H9 (cell line): ENCODE measurements around the gene COMT. TPM values are rescaled to one million over a fixed set of nuclear protein-coding genes. Genes with fewer than 3 reads are reported as not detected.

Experiments used
- DNase-seq: peaks from one replicate; pipeline ENCODE4 v3.0.0-alpha.2; 2017
- H2AFZ ChIP-seq: one replicate; pipeline ENCODE4 v1.6.1; 2013; ENCODE audit warnings: mild to moderate bottlenecking, low read length, control low read depth, moderate library complexity
- H2AK5ac ChIP-seq: 2 replicates; pipeline ENCODE4 v1.6.1; 2013; ENCODE audit warnings: low read length, control low read depth, mixed read lengths; ENCODE audit not compliant: insufficient read length
- H2BK120ac ChIP-seq: one replicate; pipeline ENCODE4 v1.6.1; 2013; ENCODE audit warnings: low read depth, mild to moderate bottlenecking, low read length, control low read depth, inconsistent platforms; ENCODE audit not compliant: poor library complexity, severe bottlenecking
- H2BK12ac ChIP-seq: 2 replicates; pipeline ENCODE4 v1.6.1; 2013; ENCODE audit warnings: low read length, control low read depth, mixed read lengths, low read depth; ENCODE audit not compliant: insufficient read length
- H2BK15ac ChIP-seq: 2 replicates; pipeline ENCODE4 v1.6.1; 2013; ENCODE audit warnings: low read depth, low read length, control low read depth
- H2BK20ac ChIP-seq: one replicate; pipeline ENCODE4 v1.6.1; 2013; ENCODE audit warnings: low read depth, mild to moderate bottlenecking, low read length, control low read depth, inconsistent platforms; ENCODE audit not compliant: poor library complexity, severe bottlenecking
- H2BK5ac ChIP-seq: 2 replicates; pipeline ENCODE4 v1.6.1; 2013; ENCODE audit warnings: low read length, control low read depth, mixed read lengths; ENCODE audit not compliant: insufficient read length
- H3K14ac ChIP-seq: 2 replicates; pipeline ENCODE4 v1.6.1; 2013; ENCODE audit warnings: low read length, control low read depth; ENCODE audit not compliant: insufficient read depth
- H3K18ac ChIP-seq: 2 replicates; pipeline ENCODE4 v1.6.1; 2013; ENCODE audit warnings: low read depth, mild to moderate bottlenecking, mixed read lengths, low read length, control low read depth; ENCODE audit not compliant: insufficient read length
- H3K23ac ChIP-seq: 2 replicates; pipeline ENCODE4 v1.6.1; 2013; ENCODE audit warnings: low read length, control low read depth, mixed read lengths, low read depth; ENCODE audit not compliant: insufficient read length
- H3K23me2 ChIP-seq: 2 replicates; pipeline ENCODE4 v1.6.1; 2013; ENCODE audit warnings: low read depth, mild to moderate bottlenecking, mixed read lengths, low read length, control low read depth; ENCODE audit not compliant: insufficient read length, poor library complexity, severe bottlenecking
- H3K27ac ChIP-seq: 2 replicates; pipeline ENCODE4 v1.5.1; 2013; ENCODE audit warnings: low read length, control low read depth, mixed read lengths, low read depth; ENCODE audit not compliant: insufficient read length
- H3K27me3 ChIP-seq: 2 replicates; pipeline ENCODE4 v1.6.1; 2013; ENCODE audit warnings: low read length, control low read depth, inconsistent platforms; ENCODE audit not compliant: insufficient read depth
- H3K4ac ChIP-seq: 2 replicates; pipeline ENCODE4 v1.6.1; 2013; ENCODE audit warnings: low read depth, mild to moderate bottlenecking, control low read depth, inconsistent platforms, low read length, moderate library complexity
- H3K4me1 ChIP-seq: 2 replicates; pipeline ENCODE4 v1.6.1; 2013; ENCODE audit warnings: low read length, control low read depth, inconsistent platforms; ENCODE audit not compliant: insufficient read depth
- H3K4me2 ChIP-seq: 2 replicates; pipeline ENCODE4 v1.6.1; 2013; ENCODE audit warnings: low read length, control low read depth, mixed read lengths; ENCODE audit not compliant: insufficient read length, insufficient read depth
- H3K56ac ChIP-seq: 2 replicates; pipeline ENCODE4 v1.6.1; 2013; ENCODE audit warnings: low read depth, mild to moderate bottlenecking, mixed read lengths, low read length, control low read depth; ENCODE audit not compliant: insufficient read length
- H3K79me1 ChIP-seq: 2 replicates; pipeline ENCODE4 v1.6.1; 2013; ENCODE audit warnings: low read depth, mild to moderate bottlenecking, moderate library complexity, low read length, control low read depth, inconsistent platforms; ENCODE audit not compliant: insufficient read depth, poor library complexity, severe bottlenecking
- H3K79me2 ChIP-seq: 2 replicates; pipeline ENCODE4 v1.6.1; 2013; ENCODE audit warnings: low read length, control low read depth, inconsistent platforms; ENCODE audit not compliant: insufficient read depth
- H3K9ac ChIP-seq: 2 replicates; pipeline ENCODE4 v1.6.1; 2013; ENCODE audit warnings: low read length, control low read depth, mixed read lengths; ENCODE audit not compliant: insufficient read length; ENCODE audit errors: extremely low read depth
- H3K9me3 ChIP-seq: one replicate; pipeline ENCODE4 v1.6.1; 2013; ENCODE audit warnings: low read depth, low read length, inconsistent platforms; ENCODE audit not compliant: control insufficient read depth
- H3T11ph ChIP-seq: one replicate; pipeline ENCODE4 v1.6.1; 2013; ENCODE audit warnings: mild to moderate bottlenecking, low read length, control low read depth, inconsistent platforms
- H4K20me1 ChIP-seq: one replicate; pipeline ENCODE4 v1.6.1; 2013; ENCODE audit not compliant: control insufficient read depth, insufficient read length, insufficient read depth
- H4K5ac ChIP-seq: 2 replicates; pipeline ENCODE4 v1.6.1; 2013; ENCODE audit warnings: low read depth, mild to moderate bottlenecking, mixed read lengths, low read length, control low read depth; ENCODE audit not compliant: insufficient read length
- H4K8ac ChIP-seq: replicated peaks from 2 replicates; pipeline ENCODE4 v1.6.1; 2013; ENCODE audit warnings: low read length, control low read depth, mixed read lengths, low read depth; ENCODE audit not compliant: insufficient read length
- H4K91ac ChIP-seq: 2 replicates; pipeline ENCODE4 v1.6.1; 2013; ENCODE audit warnings: low read depth, mild to moderate bottlenecking, moderate library complexity, mixed read lengths, low read length, control low read depth; ENCODE audit not compliant: insufficient read length
- H3K27ac Mint-ChIP-seq, 3 experiments: 2 replicates in 2 of 3; 3 replicates in 1 of 3; pipeline ENCODE4 v1.8.0; 2020 to 2021; ENCODE audit warnings: mixed read lengths in 3 of 3, mild to moderate bottlenecking in 1 of 3, moderate library complexity in 1 of 3
- H3K27me3 Mint-ChIP-seq: 2 replicates; pipeline ENCODE4 v1.8.0; 2021; ENCODE audit warnings: low read depth, mild to moderate bottlenecking, moderate library complexity, mixed read lengths
- H3K36me3 Mint-ChIP-seq, 3 experiments: 2 replicates in 2 of 3; 3 replicates in 1 of 3; pipeline ENCODE4 v1.8.0; 2020 to 2021; ENCODE audit warnings: low read depth in 3 of 3, mixed read lengths in 3 of 3; ENCODE audit not compliant: insufficient read depth in 1 of 3
- H3K4me1 Mint-ChIP-seq, 2 experiments: 2 replicates each; pipeline ENCODE4 v1.8.0; 2020; ENCODE audit warnings: mixed read lengths in 2 of 2
- H3K4me3 Mint-ChIP-seq, 2 experiments: 2 replicates in 1 of 2; 3 replicates in 1 of 2; pipeline ENCODE4 v1.8.0; 2020 to 2021; ENCODE audit warnings: mild to moderate bottlenecking in 2 of 2, mixed read lengths in 2 of 2, moderate library complexity in 1 of 2
- H3K9me3 Mint-ChIP-seq, 2 experiments: 2 replicates in 1 of 2; 3 replicates in 1 of 2; pipeline ENCODE4 v1.8.0; 2020; ENCODE audit warnings: mild to moderate bottlenecking in 2 of 2, mixed read lengths in 2 of 2, moderate library complexity in 1 of 2
- WGBS: extraction: QIAGEN DNeasy Blood & Tissue Kit; methylation state at CpG from one replicate; pipeline ENCODE4 v1.1.7; 2013; ENCODE audit warnings: missing lambda C conversion rate, low lambda C conversion rate, mixed read lengths; ENCODE audit not compliant: insufficient read length; ENCODE audit errors: extremely low coverage; 5-methylcytosine and 5-hydroxymethylcytosine counted together
- total RNA-seq: library from RNA; stranded (reverse); gene quantifications from 2 replicates; pipeline ENCODE4 v1.2.1, GENCODE V29; 2021
- TF ChIP-seq, protein P1 (sequence below): fragments of 200-600 bp; sonication (generic); conservative IDR thresholded peaks from 3 replicates; pipeline ENCODE4 v1.8.0; 2021; ENCODE audit warnings: antibody characterized with exemption, mild to moderate bottlenecking

COMT gene
- total RNA-seq, 1 experiment from 2014 or later: 42.2 TPM

DNA sequence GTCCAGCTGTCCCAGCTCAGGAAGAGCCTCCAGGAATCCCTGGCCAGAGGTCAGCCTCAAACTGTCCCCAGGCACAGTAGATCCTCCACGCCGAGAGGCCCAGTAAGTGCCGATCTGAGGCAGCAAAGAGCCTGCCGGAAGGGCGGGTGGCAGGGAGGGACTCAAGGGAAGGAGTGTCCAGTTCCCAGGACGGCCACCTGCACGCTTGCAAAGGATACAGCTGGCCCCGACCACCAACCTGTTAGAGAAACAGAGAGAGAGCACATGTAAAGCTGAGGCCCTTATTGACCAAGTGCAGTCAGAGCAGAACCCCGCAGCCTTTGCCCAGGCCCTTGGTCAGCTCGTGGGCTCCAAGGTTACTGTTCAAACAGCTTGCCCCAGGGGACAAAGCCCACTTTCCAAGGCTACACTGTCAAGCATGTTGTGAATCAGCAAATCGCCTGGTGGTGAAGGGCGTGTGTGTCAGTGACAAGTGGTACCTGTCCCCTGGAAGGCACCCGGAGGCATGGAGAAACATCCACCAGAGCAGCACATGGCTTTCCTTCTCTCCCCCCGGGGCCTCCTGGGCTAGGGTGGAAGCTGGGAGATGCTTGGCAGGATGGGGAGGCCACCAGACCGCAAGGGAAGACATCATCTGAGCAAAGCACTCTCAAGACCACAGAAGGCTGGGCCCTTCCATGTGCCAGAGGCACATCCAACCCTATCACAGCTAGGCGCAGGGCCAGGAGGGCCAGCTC is 42.6 kb upstream of the COMT start:
- no peaks in the 10 kb centered on the region for H3K79me2 ChIP-seq
- H3K4ac ChIP-seq: no peak overlapping the region
- H3K4me2 ChIP-seq: no peak overlapping the region
- TF ChIP-seq, protein P1, sequence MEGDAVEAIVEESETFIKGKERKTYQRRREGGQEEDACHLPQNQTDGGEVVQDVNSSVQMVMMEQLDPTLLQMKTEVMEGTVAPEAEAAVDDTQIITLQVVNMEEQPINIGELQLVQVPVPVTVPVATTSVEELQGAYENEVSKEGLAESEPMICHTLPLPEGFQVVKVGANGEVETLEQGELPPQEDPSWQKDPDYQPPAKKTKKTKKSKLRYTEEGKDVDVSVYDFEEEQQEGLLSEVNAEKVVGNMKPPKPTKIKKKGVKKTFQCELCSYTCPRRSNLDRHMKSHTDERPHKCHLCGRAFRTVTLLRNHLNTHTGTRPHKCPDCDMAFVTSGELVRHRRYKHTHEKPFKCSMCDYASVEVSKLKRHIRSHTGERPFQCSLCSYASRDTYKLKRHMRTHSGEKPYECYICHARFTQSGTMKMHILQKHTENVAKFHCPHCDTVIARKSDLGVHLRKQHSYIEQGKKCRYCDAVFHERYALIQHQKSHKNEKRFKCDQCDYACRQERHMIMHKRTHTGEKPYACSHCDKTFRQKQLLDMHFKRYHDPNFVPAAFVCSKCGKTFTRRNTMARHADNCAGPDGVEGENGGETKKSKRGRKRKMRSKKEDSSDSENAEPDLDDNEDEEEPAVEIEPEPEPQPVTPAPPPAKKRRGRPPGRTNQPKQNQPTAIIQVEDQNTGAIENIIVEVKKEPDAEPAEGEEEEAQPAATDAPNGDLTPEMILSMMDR: no peak
- no peak overlapping the region; the same call in 1 of the 2 replicates for H3K14ac ChIP-seq
- no peak overlapping the region for H2BK5ac ChIP-seq
- no peaks in the 10 kb centered on the region; the same call in 1 of the 2 replicates for H3K27me3 Mint-ChIP-seq
- H2BK12ac ChIP-seq: no peak overlapping the region
- H4K20me1 ChIP-seq: no peaks in the 10 kb centered on the region
- H2AFZ ChIP-seq: no peak overlapping the region
- H3K23me2 ChIP-seq: no peaks in the 10 kb centered on the region
- H3K18ac ChIP-seq: no peak overlapping the region
- H2AK5ac ChIP-seq: no peak overlapping the region
- peaks cover 2 to 6% (median 3%) of the 10 kb centered on the region in 3 experiments; a peak in 3 of 7 replicates for H3K36me3 Mint-ChIP-seq
- H3K23ac ChIP-seq: no peak overlapping the region
- H3K9ac ChIP-seq: no peak overlapping the region
- H3K27me3 ChIP-seq: no peaks in the 10 kb centered on the region
- H3T11ph ChIP-seq: no peak overlapping the region
- no peaks in the 10 kb centered on the region; the same call in 1 of the 2 replicates for H3K4me1 ChIP-seq
- H3K9me3 Mint-ChIP-seq: no peaks in the 10 kb centered on the region
- no peak overlapping the region for H4K5ac ChIP-seq
- H3K27ac ChIP-seq: no peak overlapping the region
- no peak for DNase-seq
- H2BK20ac ChIP-seq: no peak overlapping the region
- H3K4me3 Mint-ChIP-seq: no peak overlapping the region
- no peaks in the 10 kb centered on the region for H3K79me1 ChIP-seq
- peaks cover 9 to 14% of the 10 kb centered on the region in 2 experiments for H3K4me1 Mint-ChIP-seq
- peak overlapping the region; percentile 27 for H3K56ac ChIP-seq
- no peak overlapping the region for H4K8ac ChIP-seq
- H3K9me3 ChIP-seq: no peaks in the 10 kb centered on the region
- no peak overlapping the region for H2BK120ac ChIP-seq
- WGBS: no CpG with 5 or more reads among the region's 16 CpGs
- H2BK15ac ChIP-seq: no peak overlapping the region
- no peak overlapping the region for H4K91ac ChIP-seq
- peak overlapping the region; percentile 49 to 87 (median 57); a peak in 4 of 7 replicates for H3K27ac Mint-ChIP-seq
